ENCODE measurements around the gene CMBL.

- TF ChIP-seq CTCF (conservative IDR thresholded peaks at IDR 0.05; ENCODE audit: low read length), result no peak
- no peak for TF ChIP-seq EZH2phosphoT487 (IDR thresholded peaks at IDR 0.05; ENCODE audit: borderline replicate concordance)
Observed at GRCh38 chr5:10303201-10303600, 4.5 kb downstream of the CMBL start.
